ENCODE results near the gene GOLGA6L24.
"Not testable (repeated sequence)": the region's sequence is repeated elsewhere in the genome, so short reads cannot be mapped to it uniquely, and the experiment has no call there.

GOLGA6L24 gene

GRCh38 chr15:28357984-28358383, at the start of gene GOLGA6L24:
TSS of gene GOLGA6L24 (minus strand) at chr15:28358084. CDS start at chr15:28358023, 61 bp downstream.
- H3K27ac Mint-ChIP-seq, ATAC-seq, H3K9me3 Mint-ChIP-seq, DNase-seq, H3K4me3 Mint-ChIP-seq, H3K27me3 Mint-ChIP-seq, H3K4me1 Mint-ChIP-seq: not testable (repeated sequence)

DNA sequence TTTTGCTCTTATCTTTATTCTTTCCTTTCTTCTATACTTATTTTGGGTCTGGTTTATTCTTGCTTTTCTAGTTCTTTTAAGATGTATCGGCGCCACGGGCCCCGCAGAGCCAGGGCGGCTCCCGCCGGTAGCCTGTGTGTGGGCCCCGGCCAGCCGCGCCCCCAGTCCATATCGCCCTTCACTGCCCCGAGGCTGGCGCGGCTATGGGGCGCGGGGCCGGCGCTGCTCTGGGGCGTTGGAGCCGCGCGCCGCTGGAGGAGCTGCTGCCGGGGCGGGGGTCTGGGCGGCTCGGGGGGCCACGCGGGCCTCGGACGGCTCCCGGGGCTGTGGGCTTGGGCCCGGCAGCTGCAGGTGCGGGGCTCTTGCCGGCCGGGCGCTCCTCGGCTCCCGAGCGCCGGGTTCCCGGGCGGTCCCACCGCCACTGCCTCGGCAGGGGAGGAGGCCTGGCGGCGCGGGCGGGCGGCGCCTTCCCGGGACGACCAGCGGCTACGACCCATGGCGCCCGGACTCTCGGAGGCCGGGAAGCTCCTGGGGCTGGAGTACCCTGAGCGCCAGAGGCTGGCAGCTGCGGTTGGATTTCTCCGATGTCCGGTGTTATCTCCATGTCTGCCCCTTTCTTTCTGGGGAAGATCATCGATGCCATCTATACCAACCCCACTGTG, 45.0 kb upstream of the GOLGA6L24 start:
- H3K4me3 Mint-ChIP-seq, ATAC-seq, H3K27ac Mint-ChIP-seq, H3K4me1 Mint-ChIP-seq, H3K27me3 Mint-ChIP-seq, H3K9me3 Mint-ChIP-seq, DNase-seq: not testable (repeated sequence)

DNA sequence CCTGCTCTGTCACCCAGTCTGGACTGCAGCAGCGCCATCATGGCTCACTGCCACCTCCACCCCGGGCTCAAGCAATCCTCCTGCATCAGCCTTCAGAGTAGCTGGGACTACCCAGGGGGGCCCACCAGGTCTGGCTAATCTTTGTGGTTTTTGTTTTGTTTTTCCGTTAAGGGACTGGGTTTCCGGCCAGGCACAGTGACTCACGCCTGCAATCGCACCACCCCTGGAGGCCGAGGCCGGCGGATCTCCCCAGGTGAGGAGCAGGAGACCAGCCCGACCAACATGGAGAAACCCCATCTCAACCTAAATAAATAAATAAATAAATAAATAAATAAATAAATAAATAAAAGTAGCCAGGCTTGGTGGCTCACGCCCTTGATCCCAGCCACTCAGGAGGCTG, 38.1 kb upstream of the GOLGA6L24 start:
- ATAC-seq, DNase-seq, H3K4me1 Mint-ChIP-seq, H3K9me3 Mint-ChIP-seq, H3K27ac Mint-ChIP-seq, H3K4me3 Mint-ChIP-seq, H3K27me3 Mint-ChIP-seq: not testable (repeated sequence)

DNA sequence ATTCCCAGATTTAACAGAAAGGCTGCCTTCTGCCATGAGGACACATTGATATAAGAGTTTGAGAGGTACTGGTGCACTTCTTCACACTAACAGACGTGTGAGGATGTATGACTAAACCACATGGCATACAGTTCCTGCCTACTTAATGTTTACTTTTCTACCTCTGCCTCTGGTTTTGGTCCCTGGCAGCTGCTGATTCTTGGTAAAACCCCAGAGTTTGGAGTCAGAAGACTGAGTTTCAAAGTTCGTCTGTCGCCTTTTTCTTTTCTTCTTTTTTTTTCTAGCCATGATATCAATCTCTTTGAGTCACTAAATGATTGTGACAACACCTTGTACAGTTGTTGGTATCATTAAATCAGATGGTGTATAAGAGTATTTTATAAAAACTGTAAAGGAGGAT, 22.2 kb upstream of the GOLGA6L24 start:
- ATAC-seq, H3K27me3 Mint-ChIP-seq, DNase-seq: not testable (repeated sequence)

DNA sequence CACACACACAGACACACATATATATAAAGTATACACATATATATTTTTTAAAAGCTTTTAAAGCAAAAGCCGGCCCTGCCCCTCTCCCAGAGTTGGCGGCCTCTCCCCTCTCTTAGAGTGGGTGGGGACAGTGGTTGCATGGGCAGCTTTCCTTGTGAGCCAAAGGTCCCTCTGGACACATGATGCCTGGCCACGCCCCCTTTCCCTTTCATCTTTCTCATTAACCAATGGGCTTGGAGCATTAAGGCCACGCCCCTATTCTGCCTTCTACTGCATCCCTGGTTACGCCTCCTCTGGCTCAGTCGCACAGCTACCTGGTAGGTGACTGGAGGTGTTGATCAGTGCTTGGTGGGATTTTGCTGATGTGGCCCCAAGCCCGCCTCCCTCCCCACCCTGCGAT, 20.5 kb upstream of the GOLGA6L24 start, which contains the start of gene GOLGA8F:
Gene GOLGA8F (plus strand): TSS at position 301 of the 400 bp plus-strand sequence. CDS start 98 bp downstream, at position 399.
- H3K27me3 Mint-ChIP-seq, H3K4me1 Mint-ChIP-seq, H3K9me3 Mint-ChIP-seq, H3K27ac Mint-ChIP-seq, H3K4me3 Mint-ChIP-seq, ATAC-seq, DNase-seq: not testable (repeated sequence)

More for the DNA sequence above, 22.2 kb upstream of the GOLGA6L24 start:
- H3K4me3 Mint-ChIP-seq, H3K9me3 Mint-ChIP-seq, H3K27ac Mint-ChIP-seq, H3K4me1 Mint-ChIP-seq: not testable (repeated sequence)

- not testable (repeated sequence) for ATAC-seq, H3K4me3 Mint-ChIP-seq, DNase-seq, H3K27me3 Mint-ChIP-seq, H3K9me3 Mint-ChIP-seq, H3K27ac Mint-ChIP-seq, H3K4me1 Mint-ChIP-seq
Measured at GRCh38 chr15:28365502-28365901, 7.6 kb upstream of the GOLGA6L24 start.

GRCh38 chr15:28322129-28322588, 35.7 kb downstream of the GOLGA6L24 start, which contains the start of gene HERC2:
TSS of gene HERC2 (minus strand) at chr15:28322179. CDS start at chr15:28321433, 746 bp downstream.
- not testable (repeated sequence) for H3K4me1 Mint-ChIP-seq, ATAC-seq, DNase-seq, H3K27me3 Mint-ChIP-seq, H3K9me3 Mint-ChIP-seq
- Mint-ChIP-seq H3K27ac (peak within 1 kb of the TSS; percentile 87 to 96), H3K4me3 (peak within 1 kb of the TSS; percentile 87 to 93)

- DNase-seq: peak; percentile 24 to 51
- not testable (repeated sequence) for H3K27me3 Mint-ChIP-seq, H3K4me1 Mint-ChIP-seq, H3K9me3 Mint-ChIP-seq, ATAC-seq
- Mint-ChIP-seq H3K27ac (peak overlapping the region; percentile 87 to 96), H3K4me3 (peak overlapping the region; percentile 87 to 93)
Measured at GRCh38 chr15:28321358-28322078, 36.4 kb downstream of the GOLGA6L24 start.

DNA sequence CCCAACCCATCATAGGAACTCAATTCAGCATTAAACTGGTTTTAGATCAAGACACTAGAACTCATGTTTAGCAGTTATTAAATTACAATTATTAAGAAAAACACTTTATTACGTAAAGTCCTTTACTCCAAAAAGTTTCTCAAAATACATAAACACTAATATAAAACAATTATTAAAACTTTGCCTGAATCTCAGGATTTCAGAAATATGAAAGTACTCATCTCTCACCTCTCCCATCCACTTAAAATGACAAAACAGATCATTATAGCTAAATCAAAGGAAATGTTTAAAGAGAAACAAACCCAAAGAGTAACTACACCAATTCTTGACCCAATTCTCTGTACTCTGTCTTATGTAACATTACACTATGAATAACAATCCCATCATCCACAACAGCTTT, 38.2 kb downstream of the GOLGA6L24 start:
- H3K9me3 Mint-ChIP-seq, H3K4me1 Mint-ChIP-seq, DNase-seq, ATAC-seq, H3K4me3 Mint-ChIP-seq, H3K27me3 Mint-ChIP-seq, H3K27ac Mint-ChIP-seq: not testable (repeated sequence)

DNA sequence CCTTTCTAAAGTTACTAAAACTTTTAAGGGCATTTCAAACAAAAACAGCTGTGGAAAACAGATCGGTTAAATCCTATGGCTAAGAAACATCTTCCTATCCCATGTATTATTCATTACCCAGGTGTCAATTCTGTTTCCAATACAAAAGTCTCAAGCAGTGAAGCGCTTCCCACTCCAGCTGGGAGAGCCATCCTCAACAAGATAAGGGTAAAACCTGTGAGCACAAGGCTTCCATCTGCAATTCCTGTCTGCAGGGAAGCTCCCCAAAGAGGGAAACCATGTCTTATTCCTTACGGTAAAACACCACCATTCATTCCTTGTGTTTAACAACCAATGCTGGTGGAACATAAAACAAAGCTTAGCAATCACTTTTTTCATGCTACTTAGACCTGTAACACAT, 39.1 kb downstream of the GOLGA6L24 start:
- not testable (repeated sequence) for H3K9me3 Mint-ChIP-seq, H3K27me3 Mint-ChIP-seq, ATAC-seq, H3K4me1 Mint-ChIP-seq, H3K4me3 Mint-ChIP-seq, H3K27ac Mint-ChIP-seq, DNase-seq

GRCh38 chr15:28318122-28318521, 39.8 kb downstream of the GOLGA6L24 start:
- not testable (repeated sequence) for DNase-seq, H3K4me3 Mint-ChIP-seq

DNA sequence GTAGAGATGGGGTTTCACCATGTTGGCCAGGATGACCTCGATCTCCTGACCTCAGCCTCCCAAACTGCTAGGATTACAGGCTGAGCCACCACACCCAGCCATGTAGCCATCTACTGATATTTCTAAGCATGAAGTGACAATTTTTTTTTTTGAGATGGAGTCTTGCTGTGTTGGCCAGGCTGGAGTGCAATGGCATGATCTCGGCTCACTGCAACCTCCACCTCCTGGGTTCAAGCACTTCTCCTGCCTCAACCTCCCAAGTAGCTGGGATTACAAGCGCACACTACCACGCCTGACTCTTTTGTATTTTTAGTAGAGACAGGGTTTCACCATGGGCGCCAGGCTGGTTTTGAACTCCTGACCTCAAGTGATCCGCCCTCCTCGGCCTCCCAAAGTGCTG, 40.9 kb downstream of the GOLGA6L24 start:
- ATAC-seq, H3K27me3 Mint-ChIP-seq, H3K9me3 Mint-ChIP-seq, H3K4me1 Mint-ChIP-seq, H3K27ac Mint-ChIP-seq, H3K4me3 Mint-ChIP-seq, DNase-seq: not testable (repeated sequence)

More at GRCh38 chr15:28318122-28318521, 39.8 kb downstream of the GOLGA6L24 start:
- not testable (repeated sequence) for ATAC-seq, H3K27me3 Mint-ChIP-seq, H3K27ac Mint-ChIP-seq, H3K9me3 Mint-ChIP-seq, H3K4me1 Mint-ChIP-seq

GRCh38 chr15:28310454-28310853, 47.4 kb downstream of the GOLGA6L24 start:
- H3K27ac Mint-ChIP-seq, ATAC-seq, H3K27me3 Mint-ChIP-seq, H3K4me3 Mint-ChIP-seq, H3K4me1 Mint-ChIP-seq, H3K9me3 Mint-ChIP-seq, DNase-seq: not testable (repeated sequence)

DNA sequence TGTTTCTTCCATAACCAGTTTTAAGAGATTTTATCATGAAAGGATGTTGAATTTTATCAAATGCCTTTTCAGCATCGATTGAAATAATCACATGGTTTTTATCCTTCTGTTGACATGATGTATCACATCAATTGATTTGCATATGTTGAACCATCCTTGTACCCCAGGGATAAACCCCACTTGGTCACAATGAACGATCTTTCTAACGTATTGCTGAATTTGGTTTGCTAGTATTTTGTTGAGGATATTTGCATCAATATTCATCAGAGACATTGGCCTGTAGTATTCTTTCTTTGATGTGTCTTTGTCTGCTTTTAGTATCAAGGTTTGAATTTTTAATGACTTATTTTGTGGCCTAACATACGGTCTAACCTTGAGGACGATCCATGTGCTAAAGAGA, 49.2 kb downstream of the GOLGA6L24 start:
- ATAC-seq, H3K27me3 Mint-ChIP-seq, H3K27ac Mint-ChIP-seq, H3K4me1 Mint-ChIP-seq, DNase-seq, H3K4me3 Mint-ChIP-seq, H3K9me3 Mint-ChIP-seq: not testable (repeated sequence)
